A673 (cell line): ENCODE measurements around the gene PDCD2. TPM values are rescaled to one million over a fixed set of nuclear protein-coding genes. Genes with fewer than 3 reads are reported as not detected.
"Not testable (repeated sequence)": the region's sequence is repeated elsewhere in the genome, so short reads cannot be mapped to it uniquely, and the experiment has no call there.

Source experiments
- Bru-seq: library from RNA; stranded (reverse); fragments of 400-500 nt; gene quantifications from one replicate; lab custom pipeline; 2021; lab: Mats Ljungman, UMichigan
- BruChase-seq, 2 experiments: library from RNA; stranded (reverse); fragments of 400-500 nt; gene quantifications; one replicate each; lab custom pipeline; 2021; lab: Mats Ljungman, UMichigan
- BruUV-seq: library from RNA; stranded (reverse); fragments of 400-500 nt; replicated peaks from 2 replicates; lab custom pipeline; 2021; lab: Mats Ljungman, UMichigan
- CTCF ChIA-PET: fragments of 300-600 bp; sonication (Branson Sonifier 250); formaldehyde crosslinking; loops from one replicate; lab custom pipeline; 2022; ENCODE audit warnings: antibody characterized with exemption; lab: Charles Lee
- POLR2A ChIA-PET: fragments of 300-600 bp; sonication (Branson Sonifier 250); formaldehyde crosslinking; loops from one replicate; lab custom pipeline; 2022; ENCODE audit warnings: antibody characterized with exemption; ENCODE audit not compliant: low non-redundant PET; lab: Charles Lee
- DNase-seq: peaks from one replicate; pipeline ENCODE4 v3.0.0-alpha.2; 2015; ENCODE audit warnings: low spot score
- H3K27ac ChIP-seq: fragments of 200-600 bp; sonication (generic); 2 replicates; pipeline ENCODE4 v1.5.1; 2016; ENCODE audit warnings: mixed run types, low read depth, mild to moderate bottlenecking, mixed read lengths, antibody characterized with exemption, low read length; ENCODE audit not compliant: poor library complexity, severe bottlenecking
- H3K27me3 ChIP-seq: fragments of 200-600 bp; sonication (generic); replicated peaks from 2 replicates; pipeline ENCODE4 v1.6.1; 2017; ENCODE audit warnings: mixed run types, low read depth, mild to moderate bottlenecking, mixed read lengths, antibody characterized with exemption, low read length; ENCODE audit not compliant: insufficient read depth, poor library complexity
- H3K36me3 ChIP-seq: fragments of 200-600 bp; sonication (generic); 2 replicates; pipeline ENCODE4 v1.6.1; 2016; ENCODE audit warnings: mixed run types, mild to moderate bottlenecking, mixed read lengths, antibody characterized with exemption, low read length; ENCODE audit not compliant: insufficient read depth, poor library complexity, severe bottlenecking
- H3K4me1 ChIP-seq: fragments of 200-600 bp; sonication (generic); 2 replicates; pipeline ENCODE4 v1.6.1; 2017; ENCODE audit warnings: mixed run types, mild to moderate bottlenecking, mixed read lengths, antibody characterized with exemption, low read length; ENCODE audit not compliant: insufficient read depth, poor library complexity, severe bottlenecking
- H3K4me3 ChIP-seq: fragments of 200-600 bp; sonication (generic); 2 replicates; pipeline ENCODE4 v1.5.1; 2016; ENCODE audit warnings: low read depth, mixed run types, mild to moderate bottlenecking, mixed read lengths, low read length; ENCODE audit not compliant: poor library complexity, severe bottlenecking
- H3K9me3 ChIP-seq: fragments of 200-600 bp; sonication (generic); 2 replicates; pipeline ENCODE4 v1.6.1; 2016; ENCODE audit warnings: mixed run types, low read depth, mild to moderate bottlenecking, mixed read lengths, antibody characterized with exemption, low read length; ENCODE audit not compliant: poor library complexity, severe bottlenecking
- CTCF ChIP-seq: fragments of 300-800, 200-600 bp; sonication (generic); conservative IDR thresholded peaks from 2 replicates; pipeline ENCODE4 v1.5.1; 2017; ENCODE audit warnings: low read depth, mild to moderate bottlenecking, antibody characterized with exemption, low read length, moderate library complexity, mixed read lengths
- EZH2 ChIP-seq: fragments of 200-600 bp; sonication (generic); IDR thresholded peaks from 2 replicates; pipeline ENCODE4 v1.6.1; 2017; ENCODE audit warnings: borderline replicate concordance, low read depth, mild to moderate bottlenecking, mixed read lengths, antibody characterized with exemption, low read length; ENCODE audit not compliant: poor library complexity, severe bottlenecking
- intact Hi-C: fragments of 100-400 bp; cut with micrococcal nuclease; formaldehyde crosslinking; loops from one replicate; pipeline ENCODE4 v1.10.0; 2022; ENCODE audit not compliant: unreplicated experiment
- long read RNA-seq: library from polyadenylated mRNA; stranded (forward); transcript quantifications from one replicate; pipeline ENCODE4 v2.0.0, GENCODE V29; 2022
- total RNA-seq: library from RNA; stranded (reverse); gene quantifications from 2 replicates; pipeline ENCODE4 v1.2.3, GENCODE V29; 2021

Gene PDCD2
- total RNA-seq, result 101 and 123 TPM in 2 replicates
- percentile 92 among the genes with signal in this experiment for Bru-seq, nascent RNA
- BruChase-seq, experiment 1, labeled RNA remaining after a 2-hour chase, result percentile 80 among the genes with signal in this experiment
- BruChase-seq, experiment 2, labeled RNA remaining after a 6-hour chase, result percentile 91 among the genes with signal in this experiment
- long read RNA-seq, transcript PDCD2-215 (4 exons, 1,287 nt), result minor isoform, 8 of 80 reads
- long read RNA-seq, transcript PDCD2-208 (6 exons, 3,378 nt), result major isoform, 45 of 80 reads
- long read RNA-seq, transcript PDCD2-209 (6 exons, 1,082 nt), result minor isoform, 7 of 80 reads
- long read RNA-seq, partial matches to known transcripts, result 11 of 80 reads
- long read RNA-seq, other reads (novel, unspliced or antisense), result 0 of 80 reads

- ChIA-PET CTCF (no interaction called here), POLR2A (interaction anchor here (0.6 kb wide), 1 partner anchor 834 kb away, joined by 4 read pairs; no protein-coding TSS in a partner anchor)
- Histone ChIP-seq H3K4me1 (peaks cover 5% of the 10 kb centered on the region), H3K27ac (peak within 1 kb of the TSS; percentile 79), H3K27me3 (no peaks in the 10 kb centered on the region), H3K9me3 (no peaks in the 10 kb centered on the region), H3K4me3 (peak within 1 kb of the TSS; percentile 83), H3K36me3 (peaks cover 37% of the 10 kb centered on the region)
- intact Hi-C loops, result no loop called here
- peak; percentile 96 for DNase-seq
- TF ChIP-seq CTCF, result no peak
- no peak for TF ChIP-seq EZH2
- no TSS peak for BruUV-seq
These were observed at the start of gene PDCD2 for GRCh38 chr6:170584181-170584953. PDCD2 (minus strand) TSS chr6:170584637; CDS start chr6:170584581, 56 bp downstream.

GRCh38 chr6:170616020-170616554 lies 31.6 kb upstream of the PDCD2 start:
- H3K4me3 ChIP-seq, intact Hi-C loops, H3K36me3 ChIP-seq, POLR2A ChIA-PET, H3K4me1 ChIP-seq, DNase-seq, H3K9me3 ChIP-seq, H3K27me3 ChIP-seq, H3K27ac ChIP-seq, BruUV-seq, CTCF ChIA-PET: not testable (repeated sequence)

GRCh38 chr6:170612256-170612804 lies 27.9 kb upstream of the PDCD2 start:
- H3K27me3 ChIP-seq, H3K36me3 ChIP-seq, DNase-seq, POLR2A ChIA-PET, intact Hi-C loops, CTCF ChIA-PET, H3K4me3 ChIP-seq, H3K9me3 ChIP-seq, H3K27ac ChIP-seq, H3K4me1 ChIP-seq: not testable (repeated sequence)
- BruUV-seq, result TSS peak; percentile 100

- intact Hi-C loops, H3K36me3 ChIP-seq, BruUV-seq, H3K27me3 ChIP-seq, POLR2A ChIA-PET, H3K4me3 ChIP-seq, H3K9me3 ChIP-seq, CTCF ChIA-PET, H3K4me1 ChIP-seq, H3K27ac ChIP-seq, DNase-seq: not testable (repeated sequence)
These were observed 24.8 kb upstream of the PDCD2 start for GRCh38 chr6:170609225-170609624.
